Mammary epithelial cell (primary cell): ENCODE measurements around the gene EXOC2.
"Not testable (repeated sequence)": the region's sequence is repeated elsewhere in the genome, so short reads cannot be mapped to it uniquely, and the experiment has no call there.

ENCODE experiments used
- EZH2 ChIP-seq: IDR thresholded peaks from 2 replicates; pipeline ENCODE4 v1.6.1; 2012; ENCODE audit warnings: low read length, inconsistent platforms, borderline replicate concordance
- TF ChIP-seq, protein P1 (sequence below), 2 donors: IDR thresholded peaks in 1 of 2; conservative IDR thresholded peaks in 1 of 2; 2 replicates each; pipeline ENCODE4 v1.5.1; 2011 to 2012; ENCODE audit warnings: inconsistent platforms in 2 of 2, low read length in 2 of 2, mild to moderate bottlenecking in 2 of 2, control low read depth in 1 of 2, low read depth in 1 of 2; ENCODE audit not compliant: insufficient read depth in 1 of 2; ENCODE audit errors: extremely low read depth in 1 of 2

DNA sequence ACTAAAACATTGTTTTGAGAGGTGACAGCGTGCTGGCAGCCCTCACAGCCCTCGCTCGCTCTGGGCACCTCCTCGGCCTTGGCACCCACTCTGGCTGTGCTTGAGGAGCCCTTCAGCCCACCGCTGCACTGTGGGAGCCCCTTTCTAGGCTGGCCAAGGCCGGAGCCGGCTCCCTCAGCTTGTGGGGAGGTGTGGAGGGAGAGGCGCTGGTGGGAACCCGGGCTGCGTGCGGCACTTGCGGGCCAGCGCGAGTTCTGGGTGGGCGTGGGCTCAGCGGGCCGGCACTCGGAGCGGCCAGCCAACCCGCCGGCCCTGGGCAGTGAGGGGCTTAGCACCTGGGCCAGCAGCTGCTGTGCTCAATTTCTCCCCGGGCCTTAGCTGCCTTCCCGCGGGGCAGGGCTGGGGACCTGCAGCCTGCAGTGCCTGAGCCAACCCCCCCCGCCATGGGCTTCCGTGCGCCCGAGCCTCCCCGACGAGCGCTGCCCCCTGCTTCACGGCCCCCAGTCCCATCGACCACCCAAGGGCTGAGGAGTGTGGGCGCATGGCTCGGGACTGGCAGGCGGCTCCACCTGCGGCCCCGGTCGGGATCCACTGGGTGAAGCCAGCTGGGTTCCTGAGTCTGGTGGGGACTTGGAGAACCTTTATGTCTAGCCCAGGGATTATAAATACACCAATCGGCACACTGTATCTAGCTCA is 1.6 kb upstream of the EXOC2 start:
- TF ChIP-seq, protein P1, sequence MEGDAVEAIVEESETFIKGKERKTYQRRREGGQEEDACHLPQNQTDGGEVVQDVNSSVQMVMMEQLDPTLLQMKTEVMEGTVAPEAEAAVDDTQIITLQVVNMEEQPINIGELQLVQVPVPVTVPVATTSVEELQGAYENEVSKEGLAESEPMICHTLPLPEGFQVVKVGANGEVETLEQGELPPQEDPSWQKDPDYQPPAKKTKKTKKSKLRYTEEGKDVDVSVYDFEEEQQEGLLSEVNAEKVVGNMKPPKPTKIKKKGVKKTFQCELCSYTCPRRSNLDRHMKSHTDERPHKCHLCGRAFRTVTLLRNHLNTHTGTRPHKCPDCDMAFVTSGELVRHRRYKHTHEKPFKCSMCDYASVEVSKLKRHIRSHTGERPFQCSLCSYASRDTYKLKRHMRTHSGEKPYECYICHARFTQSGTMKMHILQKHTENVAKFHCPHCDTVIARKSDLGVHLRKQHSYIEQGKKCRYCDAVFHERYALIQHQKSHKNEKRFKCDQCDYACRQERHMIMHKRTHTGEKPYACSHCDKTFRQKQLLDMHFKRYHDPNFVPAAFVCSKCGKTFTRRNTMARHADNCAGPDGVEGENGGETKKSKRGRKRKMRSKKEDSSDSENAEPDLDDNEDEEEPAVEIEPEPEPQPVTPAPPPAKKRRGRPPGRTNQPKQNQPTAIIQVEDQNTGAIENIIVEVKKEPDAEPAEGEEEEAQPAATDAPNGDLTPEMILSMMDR (conservative IDR thresholded peaks at IDR 0.05 in 1 of 2, IDR thresholded peaks at IDR 0.05 in 1 of 2; ENCODE audit: extremely low read depth in 1 of 2, insufficient read depth in 1 of 2, low read depth in 1 of 2, low read length in 2 of 2), result not testable (repeated sequence)
- not testable (repeated sequence) for TF ChIP-seq EZH2
